Activated CD8-positive, alpha-beta memory T cell treated with anti-CD3 and anti-CD28 coated beads, Interleukin-2, amount 50 U/mL, for 24 hours (primary cell): ENCODE measurements around the gene WASF1.
"Not testable (repeated sequence)": the region's sequence is repeated elsewhere in the genome, so short reads cannot be mapped to it uniquely, and the experiment has no call there.

Source experiments
- DNase-seq: peaks from one replicate; pipeline ENCODE4 v3.0.0-alpha.2; 2020; ENCODE audit errors: extremely low read depth

Gene WASF1

GRCh38 chr6:110173506-110174132 is 5.9 kb downstream of the WASF1 start:
- DNase-seq: no peak

- no peak for DNase-seq
Measured at GRCh38 chr6:110170081-110170480, 9.4 kb downstream of the WASF1 start.

- no peak for DNase-seq
Measured at GRCh38 chr6:110158479-110158878, 21.0 kb downstream of the WASF1 start.

GRCh38 chr6:110147870-110148269 is 31.6 kb downstream of the WASF1 start:
- no peak for DNase-seq

- DNase-seq: no peak
Measured at GRCh38 chr6:110140650-110141049, 38.8 kb downstream of the WASF1 start.

GRCh38 chr6:110139052-110139451 is 40.4 kb downstream of the WASF1 start:
- DNase-seq: no peak

- DNase-seq: no peak
Measured at GRCh38 chr6:110137924-110138887, 41.3 kb downstream of the WASF1 start.

- DNase-seq: no peak
Measured at GRCh38 chr6:110130362-110130761, 49.1 kb downstream of the WASF1 start.

GRCh38 chr6:110128418-110128817 is 51.1 kb downstream of the WASF1 start:
- DNase-seq: no peak

GRCh38 chr6:110125361-110125760 is 54.1 kb downstream of the WASF1 start:
- no peak for DNase-seq

GRCh38 chr6:110121655-110122054 is 57.8 kb downstream of the WASF1 start:
- DNase-seq: not testable (repeated sequence)

- no peak for DNase-seq
Measured at GRCh38 chr6:110116258-110116657, 63.2 kb downstream of the WASF1 start.

- DNase-seq: no peak
Measured at GRCh38 chr6:110114004-110114403, 65.5 kb downstream of the WASF1 start.

GRCh38 chr6:110105296-110105695 is 74.2 kb downstream of the WASF1 start:
- DNase-seq: no peak

- DNase-seq: no peak
Measured at GRCh38 chr6:110103260-110103659, 76.2 kb downstream of the WASF1 start.

GRCh38 chr6:110102411-110102810 is 77.1 kb downstream of the WASF1 start:
- DNase-seq: no peak

GRCh38 chr6:110101885-110102284 is 77.6 kb downstream of the WASF1 start:
- DNase-seq: no peak

GRCh38 chr6:110098511-110099116 is 80.9 kb downstream of the WASF1 start:
- DNase-seq: no peak

GRCh38 chr6:110097443-110097842 is 82.0 kb downstream of the WASF1 start:
- DNase-seq: no peak

- no peak for DNase-seq
Measured at GRCh38 chr6:110095935-110096334, 83.5 kb downstream of the WASF1 start.

- DNase-seq: no peak
Measured at GRCh38 chr6:110095101-110095500, 84.4 kb downstream of the WASF1 start.

- no peak for DNase-seq
Measured at GRCh38 chr6:110093981-110094380, 85.5 kb downstream of the WASF1 start.

GRCh38 chr6:110090876-110091275 is 88.6 kb downstream of the WASF1 start:
- DNase-seq: no peak
